Skeletal muscle tissue (tissue), 4 donors: ENCODE data around the gene LHFPL6. TPM values are rescaled to one million over a fixed set of nuclear protein-coding genes. Genes with fewer than 3 reads are reported as not detected.

Experiments used
- H3K27ac ChIP-seq: one replicate; pipeline ENCODE4 v1.7.0; 2013; ENCODE audit warnings: mild to moderate bottlenecking, low read depth, low read length, inconsistent platforms
- H3K27me3 ChIP-seq, 3 donors: one replicate each; pipeline ENCODE4 v1.7.0; 2013; ENCODE audit warnings: low read length in 3 of 3; ENCODE audit not compliant: control insufficient read depth in 3 of 3, insufficient read depth in 3 of 3
- H3K36me3 ChIP-seq, 3 donors: one replicate each; pipeline ENCODE4 v1.7.0; 2013; ENCODE audit warnings: low read length in 3 of 3; ENCODE audit not compliant: control insufficient read depth in 3 of 3, insufficient read depth in 3 of 3
- H3K4me1 ChIP-seq, 3 donors: one replicate each; pipeline ENCODE4 v1.7.0; 2013; ENCODE audit warnings: low read length in 3 of 3, mild to moderate bottlenecking in 3 of 3; ENCODE audit not compliant: control insufficient read depth in 3 of 3, insufficient read depth in 3 of 3
- H3K4me3 ChIP-seq, 3 donors: one replicate each; pipeline ENCODE4 v1.7.0; 2013; ENCODE audit warnings: low read length in 3 of 3
- H3K9ac ChIP-seq, 3 donors: one replicate each; pipeline ENCODE4 v1.7.0; 2013; ENCODE audit warnings: low read length in 3 of 3, mild to moderate bottlenecking in 3 of 3, moderate library complexity in 2 of 3, low read depth in 1 of 3
- H3K9me3 ChIP-seq, 3 donors: one replicate each; pipeline ENCODE4 v1.7.0; 2013; ENCODE audit warnings: low read length in 3 of 3; ENCODE audit not compliant: control insufficient read depth in 3 of 3
- total RNA-seq: library from RNA; depleted of rRNA; stranded (reverse); fragments of >200 nt; gene quantifications from one replicate; pipeline ENCODE4 v1.2.3, GENCODE V29; 2014
- donor health status: Osteomylitis.

The LHFPL6 gene
- total RNA-seq, 1 donor from 2014 or later, result 32.4 TPM

DNA sequence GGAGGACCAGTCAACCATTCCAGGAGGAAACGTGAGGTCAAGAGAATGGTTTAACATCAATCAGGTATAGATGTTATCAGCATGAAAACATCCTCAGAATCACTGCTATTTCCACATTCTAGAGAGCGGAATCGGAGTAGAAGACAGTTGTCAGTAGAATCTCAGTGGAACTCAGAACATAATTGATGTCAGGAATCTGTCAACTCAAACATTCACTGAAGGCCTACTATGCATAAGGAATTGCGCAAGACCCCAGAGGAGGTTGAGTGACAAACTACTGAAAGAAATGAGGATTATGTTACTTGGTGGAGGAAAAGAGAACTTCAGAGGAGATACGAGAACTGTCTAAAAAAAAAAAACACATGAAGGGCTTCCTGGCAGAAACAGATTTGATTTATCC, 97.8 kb downstream of the LHFPL6 start:
- no peak overlapping the region for H3K9ac ChIP-seq
- peaks cover 6 to 11% (median 9%) of the 10 kb centered on the region in 3 donors for H3K4me1 ChIP-seq
- no peak overlapping the region for H3K27ac ChIP-seq

DNA sequence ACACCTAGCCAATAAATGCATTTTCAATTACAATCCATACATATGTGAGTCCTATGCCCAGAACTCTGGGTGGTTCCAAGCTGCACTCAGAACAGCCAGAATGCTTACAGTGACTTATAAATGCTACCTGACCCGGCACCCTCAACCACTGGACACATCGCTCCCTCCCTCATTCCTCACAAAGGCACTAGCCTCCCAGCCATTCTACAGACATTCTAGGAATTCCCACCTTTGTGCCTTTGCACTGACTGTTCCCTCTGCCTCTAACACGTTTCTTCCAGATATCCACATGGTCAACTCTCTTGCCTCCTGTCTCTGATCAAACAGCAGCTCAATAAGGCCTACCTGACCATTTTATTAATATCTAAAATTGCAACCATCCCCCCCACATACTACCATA, 99.9 kb downstream of the LHFPL6 start:
- H3K4me3 ChIP-seq, result no peak overlapping the region

More for the DNA sequence above, 97.8 kb downstream of the LHFPL6 start:
- Histone ChIP-seq H3K36me3 (no peaks in the 10 kb centered on the region), H3K4me3 (no peak overlapping the region), H3K9me3 (no peaks in the 10 kb centered on the region), H3K27me3 (no peaks in the 10 kb centered on the region)

DNA sequence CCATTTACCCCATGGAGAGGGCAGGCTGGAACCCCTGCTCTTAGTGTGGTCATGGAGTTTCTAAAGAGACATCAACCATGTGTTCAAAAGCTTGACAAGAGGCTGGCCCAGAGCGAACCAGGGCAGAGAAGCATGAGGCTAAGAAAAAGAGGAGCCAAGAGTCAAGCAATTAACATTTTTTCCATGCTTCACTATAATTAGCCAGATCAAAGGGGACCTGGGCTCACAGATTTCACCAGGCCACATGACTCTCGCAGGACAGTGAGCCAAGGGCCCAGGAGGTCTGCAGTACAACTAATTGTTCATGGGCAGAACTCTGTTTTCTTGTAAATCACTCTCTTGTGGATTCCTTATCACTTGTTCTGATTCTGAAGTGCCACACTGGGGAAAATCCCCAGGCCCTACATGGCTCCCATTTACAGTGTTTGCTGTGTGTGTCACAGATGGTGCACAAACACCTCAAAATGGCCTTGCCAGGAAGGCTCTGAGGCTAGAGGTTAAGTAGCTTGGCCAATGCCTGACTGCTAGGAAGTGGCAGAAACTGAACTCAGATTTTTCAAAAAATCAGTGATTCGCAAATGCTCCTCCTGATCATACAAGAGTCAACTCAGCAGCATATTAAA, 101.2 kb downstream of the LHFPL6 start:
- no peaks in the 10 kb centered on the region for H3K27me3 ChIP-seq
- no peak overlapping the region for H3K27ac ChIP-seq
- H3K9ac ChIP-seq, result no peak overlapping the region
- H3K36me3 ChIP-seq, result no peaks in the 10 kb centered on the region
- H3K4me3 ChIP-seq, result no peak overlapping the region
- H3K9me3 ChIP-seq, result no peaks in the 10 kb centered on the region
- peaks cover 6 to 24% (median 17%) of the 10 kb centered on the region in 3 donors for H3K4me1 ChIP-seq

More for the DNA sequence above, 99.9 kb downstream of the LHFPL6 start:
- peaks cover 9 to 22% (median 19%) of the 10 kb centered on the region in 3 donors for H3K4me1 ChIP-seq
- no peaks in the 10 kb centered on the region for H3K9me3 ChIP-seq
- no peaks in the 10 kb centered on the region for H3K27me3 ChIP-seq
- H3K9ac ChIP-seq, result no peak overlapping the region
- H3K27ac ChIP-seq, result no peak overlapping the region
- H3K36me3 ChIP-seq, result no peaks in the 10 kb centered on the region

DNA sequence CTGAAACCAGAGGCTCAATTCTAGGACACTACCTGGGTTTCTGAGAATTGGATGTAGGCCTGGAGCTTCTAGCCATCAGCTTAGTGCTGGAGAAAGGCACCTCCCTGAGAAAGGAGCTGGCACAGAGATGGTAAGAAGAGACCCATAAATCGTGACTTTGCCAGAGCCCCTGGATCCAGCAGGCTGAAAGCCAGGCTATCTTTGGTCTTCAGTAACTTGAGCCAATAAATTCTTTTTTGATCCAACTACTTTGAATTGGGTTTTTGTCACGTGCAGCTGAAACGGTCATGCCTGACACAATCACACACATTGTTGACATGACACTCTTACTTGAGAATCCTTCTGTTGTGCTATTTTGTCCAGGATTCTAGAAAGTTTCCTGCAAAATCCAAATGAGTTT, 103.4 kb downstream of the LHFPL6 start:
- Histone ChIP-seq H3K27ac (no peak overlapping the region), H3K36me3 (no peaks in the 10 kb centered on the region), H3K4me1 (peaks cover 6 to 25% (median 15%) of the 10 kb centered on the region in 3 donors), H3K9me3 (no peaks in the 10 kb centered on the region), H3K9ac (no peak overlapping the region), H3K27me3 (no peaks in the 10 kb centered on the region), H3K4me3 (no peak overlapping the region)

DNA sequence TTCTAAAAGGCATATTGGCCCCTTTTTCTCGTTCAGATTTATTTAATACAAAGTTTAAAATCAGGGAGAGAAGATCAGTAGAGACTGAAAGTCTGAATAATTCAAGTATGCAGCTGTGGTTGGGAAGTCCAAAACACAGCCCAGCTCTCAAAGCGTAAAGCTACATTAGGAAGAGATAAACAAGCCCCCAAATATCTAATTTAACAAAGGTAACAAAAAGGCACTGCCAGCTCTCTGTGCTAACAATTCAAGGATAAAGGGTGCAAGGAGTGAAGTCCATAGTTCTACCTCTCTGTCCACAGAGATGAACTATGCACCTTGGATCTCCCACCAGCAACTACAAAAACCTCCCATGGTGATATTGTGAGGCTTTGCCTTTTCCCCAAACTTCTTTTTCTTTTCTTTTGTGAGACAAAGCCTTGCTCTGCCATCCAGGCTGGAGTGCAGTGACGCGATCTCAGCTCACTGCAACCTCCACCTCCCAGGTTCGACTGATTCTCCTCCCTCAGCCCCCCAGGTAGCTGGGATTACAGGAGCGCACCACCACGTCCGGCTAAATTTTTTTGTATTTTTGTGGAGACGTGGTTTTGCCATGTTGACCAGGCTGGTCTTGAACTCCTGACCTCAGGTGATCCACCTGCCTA, 104.4 kb downstream of the LHFPL6 start:
- Histone ChIP-seq H3K9me3 (no peaks in the 10 kb centered on the region), H3K36me3 (no peaks in the 10 kb centered on the region), H3K4me1 (peaks cover 6 to 25% (median 15%) of the 10 kb centered on the region in 3 donors), H3K4me3 (no peak overlapping the region), H3K9ac (no peak overlapping the region), H3K27ac (no peak overlapping the region), H3K27me3 (no peaks in the 10 kb centered on the region)

DNA sequence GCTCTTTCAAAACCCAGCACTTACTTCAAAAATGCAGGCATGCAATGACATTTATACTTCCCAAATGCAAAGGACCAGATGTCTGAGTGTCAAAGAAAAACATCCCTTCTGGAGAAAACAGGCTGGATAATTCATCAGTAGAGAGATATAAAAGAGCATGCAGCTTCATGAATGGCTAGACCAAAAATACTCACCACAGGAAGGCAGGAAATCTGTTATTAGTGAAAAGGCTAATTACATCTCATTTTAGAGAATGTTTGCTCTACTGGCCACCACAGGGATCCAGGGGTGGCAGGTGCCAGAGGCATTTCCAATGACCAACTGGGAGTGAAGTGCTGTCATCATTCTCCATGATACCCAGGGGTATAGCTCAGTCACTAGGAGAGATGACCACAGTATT, 106.5 kb downstream of the LHFPL6 start:
- Histone ChIP-seq H3K9me3 (no peaks in the 10 kb centered on the region), H3K27ac (no peak overlapping the region), H3K4me1 (peaks cover 2 to 19% (median 15%) of the 10 kb centered on the region in 3 donors), H3K9ac (no peak overlapping the region), H3K36me3 (no peaks in the 10 kb centered on the region), H3K27me3 (no peaks in the 10 kb centered on the region), H3K4me3 (no peak overlapping the region)

DNA sequence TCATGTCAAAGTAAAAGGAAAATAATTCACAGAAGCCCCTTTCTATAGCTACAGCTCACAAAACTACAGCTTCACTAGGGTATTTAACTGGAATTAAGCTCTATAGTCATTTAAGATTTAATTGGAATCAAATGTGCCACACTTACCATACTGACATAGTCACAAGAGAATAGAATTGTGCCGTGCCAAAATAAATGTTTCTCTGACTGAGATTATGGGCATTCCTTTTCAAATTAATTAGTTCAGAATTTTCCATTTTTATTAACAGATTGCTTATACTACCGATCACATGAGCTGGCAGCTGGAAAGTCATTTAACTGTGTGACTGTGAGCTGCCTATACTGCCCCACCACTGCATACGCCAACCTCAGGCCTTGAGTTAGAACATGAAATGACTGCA, 108.4 kb downstream of the LHFPL6 start:
- H3K27ac ChIP-seq, result no peak overlapping the region
- no peak overlapping the region for H3K4me3 ChIP-seq
- H3K9ac ChIP-seq, result no peak overlapping the region
- no peaks in the 10 kb centered on the region for H3K36me3 ChIP-seq
- peaks cover 1 to 9% (median 9%) of the 10 kb centered on the region in 3 donors for H3K4me1 ChIP-seq
- H3K9me3 ChIP-seq, result no peaks in the 10 kb centered on the region
- no peaks in the 10 kb centered on the region for H3K27me3 ChIP-seq

DNA sequence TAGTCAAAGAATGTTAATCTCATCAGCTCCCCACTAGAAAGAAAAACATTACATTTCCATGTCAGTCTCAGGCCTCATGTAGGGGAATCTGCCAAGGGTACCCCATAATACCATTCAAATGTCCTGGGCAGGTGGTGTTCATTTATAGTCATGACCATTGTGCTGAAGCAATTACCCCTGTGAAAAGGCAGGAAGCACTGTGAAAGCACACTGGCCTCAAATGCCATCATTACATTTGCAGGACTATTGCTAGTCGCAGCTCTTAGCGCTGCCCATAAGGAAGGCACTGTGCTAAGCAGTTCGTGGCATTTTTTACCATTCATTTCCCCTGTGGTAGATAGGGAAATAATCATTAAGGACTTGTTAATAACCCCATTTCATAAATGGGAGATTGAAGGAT, 109.0 kb downstream of the LHFPL6 start:
- Histone ChIP-seq H3K9me3 (no peaks in the 10 kb centered on the region), H3K4me3 (no peak overlapping the region), H3K4me1 (peaks cover 0 to 3% (median 2%) of the 10 kb centered on the region in 3 donors), H3K9ac (no peak overlapping the region), H3K27me3 (no peaks in the 10 kb centered on the region), H3K36me3 (no peaks in the 10 kb centered on the region), H3K27ac (no peak overlapping the region)

DNA sequence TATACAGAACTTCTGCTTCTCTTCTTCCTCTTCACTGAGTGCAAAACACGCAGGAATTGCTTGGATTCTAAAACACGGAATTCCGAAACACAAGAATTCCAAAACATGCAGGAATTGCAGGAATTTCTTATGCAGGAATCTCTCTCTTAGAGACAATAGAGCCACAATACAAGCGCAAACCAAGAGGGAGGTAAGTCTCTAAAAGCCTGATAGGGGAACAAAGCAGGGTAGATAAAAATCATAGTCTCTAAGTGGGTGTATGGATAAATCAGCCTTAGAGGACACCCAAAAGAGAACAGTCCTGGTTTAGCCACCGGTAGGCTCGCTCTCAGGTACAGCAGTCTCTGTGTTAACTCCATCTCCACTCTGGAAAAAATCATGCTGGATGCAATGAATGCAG, 112.9 kb downstream of the LHFPL6 start:
- H3K9ac ChIP-seq, result no peak overlapping the region
- no peak overlapping the region for H3K27ac ChIP-seq
- no peaks in the 10 kb centered on the region for H3K9me3 ChIP-seq
- no peaks in the 10 kb centered on the region for H3K4me1 ChIP-seq
- H3K36me3 ChIP-seq, result no peaks in the 10 kb centered on the region
- H3K4me3 ChIP-seq, result no peak overlapping the region
- H3K27me3 ChIP-seq, result no peaks in the 10 kb centered on the region

DNA sequence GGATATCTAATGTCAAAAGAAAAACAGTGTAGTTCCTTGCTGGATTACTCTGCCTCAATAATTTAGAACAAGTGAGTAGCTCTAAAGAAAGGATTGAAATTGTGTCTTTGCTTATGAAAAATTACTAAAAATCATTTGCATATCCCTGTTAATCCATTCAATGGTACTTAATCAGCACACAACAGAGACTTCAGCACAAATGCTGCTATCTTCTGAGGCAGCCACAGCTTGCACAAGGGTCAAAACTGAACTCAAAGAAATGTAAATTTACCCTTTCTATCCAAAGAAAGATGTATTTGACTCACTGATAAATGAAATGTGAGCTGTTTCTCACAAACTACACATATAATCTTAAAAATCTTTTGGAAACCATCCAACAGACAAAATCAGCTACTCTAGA, 116.2 kb downstream of the LHFPL6 start:
- Histone ChIP-seq H3K9ac (no peak overlapping the region), H3K36me3 (no peaks in the 10 kb centered on the region), H3K4me1 (no peaks in the 10 kb centered on the region), H3K4me3 (no peak overlapping the region), H3K27me3 (no peaks in the 10 kb centered on the region), H3K9me3 (no peaks in the 10 kb centered on the region), H3K27ac (no peak overlapping the region)
